ENCODE results near the gene ABCC12. TPM values are rescaled to one million over a fixed set of nuclear protein-coding genes. Genes with fewer than 3 reads are reported as not detected.

Gene ABCC12
- total and polyA plus RNA-seq, 10 of the 15 experiments (the other 5 are each of a cell fraction or from before 2014, with no cell fraction given), result 0.02 to 0.03 (median 0.03) TPM; not detected in 6

DNA sequence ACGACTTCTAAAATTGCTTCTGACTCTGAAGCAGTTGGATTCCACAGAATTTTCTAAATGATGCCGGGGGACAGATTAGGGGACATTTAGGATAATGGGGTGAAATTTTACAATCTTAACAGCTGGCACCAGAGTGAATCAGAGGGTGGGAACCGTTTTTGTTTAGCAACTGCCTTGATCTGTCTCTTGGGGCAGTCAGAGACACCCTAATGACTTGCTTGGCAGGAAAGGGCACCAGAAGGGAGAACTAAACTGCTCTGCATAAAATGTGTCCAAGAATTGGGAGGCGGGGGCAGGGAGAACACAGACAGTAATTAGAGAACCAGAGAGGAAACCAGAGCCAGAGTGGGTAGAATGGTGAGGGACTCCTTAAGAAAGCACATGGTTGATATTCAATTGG, 6.1 kb upstream of the ABCC12 start:
- peaks cover 12% of the 10 kb centered on the region for H3K4me1 ChIP-seq (ENCODE audit: control insufficient read depth, insufficient read depth, low read length)
- no peaks in the 10 kb centered on the region for H4K20me1 ChIP-seq (ENCODE audit: control insufficient read depth, insufficient read depth)
- no peak overlapping the region for H3K4me3 ChIP-seq
- FAIRE-seq (no peak), DNase-seq (ENCODE audit: low read depth, low spot score) (no peak), ATAC-seq (no peak)
- no peak overlapping the region for H2AFZ ChIP-seq (ENCODE audit: control insufficient read depth, low read depth, low read length)
- ChIA-PET CTCF (interaction anchor here (1.5 kb wide), 1 partner anchor 289 kb away, joined by 3 read pairs; no protein-coding TSS in a partner anchor), POLR2A (no interaction called here), SMC1A (ENCODE audit: uncharacterized antibody, unreplicated experiment) (interaction anchor here (0.6 to 1.8 kb wide), 2 partner anchors 27 to 1222 kb away, joined by 3 to 4 read pairs; no protein-coding TSS in a partner anchor), RAD21 (ENCODE audit: unreplicated experiment) (interaction anchor here (1.0 kb wide), 1 partner anchor 44 kb away, joined by 3 read pairs; no protein-coding TSS in a partner anchor)
- 30% methylated on average over 4 of the region's 4 CpGs for WGBS (ENCODE audit: insufficient coverage, insufficient replicate concordance, low lambda C conversion rate, missing lambda C conversion rate)
- no peaks in the 10 kb centered on the region for H3K27me3 ChIP-seq (replicated peaks in 1 of 2; ENCODE audit: control insufficient read depth in 2 of 2, insufficient read depth in 2 of 2, low read length in 1 of 2)
- no peaks in the 10 kb centered on the region for H3K36me3 ChIP-seq (ENCODE audit: control insufficient read depth in 2 of 2, insufficient read depth in 2 of 2, low read length in 1 of 2)
- in situ Hi-C loops (cut with MboI), result loop anchor here (5.0 to 10.0 kb wide), 3 partner anchors 1025 to 1307 kb away; no protein-coding TSS in a partner anchor
- BruUV-seq (replicated peaks), result no TSS peak
- no peak for TF ChIP-seq DPF2 (IDR thresholded peaks at IDR 0.05)
- no peak for TF ChIP-seq GABPA (IDR thresholded peaks at IDR 0.05; ENCODE audit: low read depth)
- no peak for TF ChIP-seq POLR2AphosphoS5 (IDR thresholded peaks at IDR 0.05; ENCODE audit: low read length)
- no peak for TF ChIP-seq CHD2 (IDR thresholded peaks at IDR 0.05; ENCODE audit: borderline replicate concordance, low read depth, low read length)
- TF ChIP-seq ZBTB4 (CRISPR knock-in tag; IDR thresholded peaks at IDR 0.05), result no peak
- no peak for TF ChIP-seq TBL1XR1 (IDR thresholded peaks at IDR 0.05; ENCODE audit: low read depth, low read length)
- no peak for TF ChIP-seq SMAD1 (IDR thresholded peaks at IDR 0.05; ENCODE audit: low read depth, partially characterized antibody)
- no peak for TF ChIP-seq NRF1 (conservative IDR thresholded peaks at IDR 0.05; ENCODE audit: low read depth, low read length)
- TF ChIP-seq JUNB (IDR thresholded peaks at IDR 0.05), result no peak
- no peak for TF ChIP-seq ASH2L (IDR thresholded peaks at IDR 0.05; ENCODE audit: borderline replicate concordance, low read depth)
- no peak for TF ChIP-seq MEF2A (IDR thresholded peaks at IDR 0.05; ENCODE audit: insufficient read depth, low read depth, low read length)
- TF ChIP-seq CUX1 (IDR thresholded peaks at IDR 0.05; ENCODE audit: insufficient replicate concordance, low read depth, low read length), result no peak
- no peak for TF ChIP-seq BACH1 (IDR thresholded peaks at IDR 0.05; ENCODE audit: borderline replicate concordance)
- TF ChIP-seq IKZF2 (IDR thresholded peaks at IDR 0.05), result no peak
- TF ChIP-seq SMARCA5 (IDR thresholded peaks at IDR 0.05), result no peak
- intact Hi-C loops (cut with micrococcal nuclease; ENCODE audit: unreplicated experiment), result loop anchor here (10.0 kb wide), 1 partner anchor 1327 kb away; the partner anchor contains the start of gene C16orf87
- H3K27ac ChIP-seq (ENCODE audit: control insufficient read depth, insufficient read depth), result no peak overlapping the region
- H3K79me2 ChIP-seq (ENCODE audit: control insufficient read depth, insufficient read depth, low read length), result no peaks in the 10 kb centered on the region
- no peaks in the 10 kb centered on the region for H3K9me3 ChIP-seq (replicated peaks; ENCODE audit: control insufficient read depth, insufficient read depth, low read length)
- H3K4me2 ChIP-seq (ENCODE audit: control insufficient read depth, insufficient read depth), result no peak overlapping the region
- no peak overlapping the region for H3K9ac ChIP-seq (ENCODE audit: control insufficient read depth, insufficient read depth, low read length)

Measured in GM12878 (cell line).